ENCODE data around the gene RAB18. TPM values are rescaled to one million over a fixed set of nuclear protein-coding genes. Genes with fewer than 3 reads are reported as not detected.
A peak's percentile ranks its signal among the peaks of the same experiment; 100 is the strongest.

RAB18 gene
- total and polyA plus RNA-seq, 10 of the 15 experiments (the other 5 are each of a cell fraction or from before 2014, with no cell fraction given) = 13.4 to 98.8 (median 42.1) TPM

GRCh38 chr10:27547482-27547881, 43.4 kb downstream of the RAB18 start:
- H3K27me3 ChIP-seq (replicated peaks in 1 of 2; ENCODE audit: control insufficient read depth in 2 of 2, insufficient read depth in 2 of 2, low read length in 1 of 2) = no peaks in the 10 kb centered on the region
- no peak overlapping the region for H3K4me3 ChIP-seq
- no peak for ATAC-seq
- POLR2A ChIA-PET = no interaction called here
- CTCF ChIA-PET = no interaction called here
- no peaks in the 10 kb centered on the region for H3K9me3 ChIP-seq (replicated peaks; ENCODE audit: control insufficient read depth, insufficient read depth, low read length)
- no peak overlapping the region for H3K4me2 ChIP-seq (ENCODE audit: control insufficient read depth, insufficient read depth)
- in situ Hi-C loops (cut with MboI) = no loop called here
- no peak overlapping the region for H3K27ac ChIP-seq (ENCODE audit: control insufficient read depth, insufficient read depth)
- FAIRE-seq = no peak
- 84% methylated on average over 3 of the region's 3 CpGs for WGBS (ENCODE audit: insufficient coverage, insufficient replicate concordance, low lambda C conversion rate, missing lambda C conversion rate)
- BruUV-seq (replicated peaks) = TSS peak; percentile 27
- H3K79me2 ChIP-seq (ENCODE audit: control insufficient read depth, insufficient read depth, low read length) = no peaks in the 10 kb centered on the region
- no peak for DNase-seq (ENCODE audit: low read depth, low spot score)
- SMC1A ChIA-PET (ENCODE audit: uncharacterized antibody, unreplicated experiment) = no interaction called here
- H3K36me3 ChIP-seq (ENCODE audit: control insufficient read depth in 2 of 2, insufficient read depth in 2 of 2, low read length in 1 of 2) = no peaks in the 10 kb centered on the region
- RAD21 ChIA-PET (ENCODE audit: unreplicated experiment) = no interaction called here
- H3K9ac ChIP-seq (ENCODE audit: control insufficient read depth, insufficient read depth, low read length) = no peak overlapping the region
- TF ChIP-seq ZBTB40 (IDR thresholded peaks at IDR 0.05; ENCODE audit: borderline replicate concordance) (no peak), CHD4 (IDR thresholded peaks at IDR 0.05) (no peak), YBX1 (IDR thresholded peaks at IDR 0.05) (no peak), RBBP5 (conservative IDR thresholded peaks at IDR 0.05) (no peak), HCFC1 (IDR thresholded peaks at IDR 0.05; ENCODE audit: low read length) (no peak), ESRRA (IDR thresholded peaks at IDR 0.05; ENCODE audit: low read length) (no peak), SMAD1 (IDR thresholded peaks at IDR 0.05; ENCODE audit: low read depth, partially characterized antibody) (no peak), NR2C1 (IDR thresholded peaks at IDR 0.05) (no peak), BMI1 (IDR thresholded peaks at IDR 0.05; ENCODE audit: borderline replicate concordance) (no peak)
- TF ChIP-seq, protein P1, sequence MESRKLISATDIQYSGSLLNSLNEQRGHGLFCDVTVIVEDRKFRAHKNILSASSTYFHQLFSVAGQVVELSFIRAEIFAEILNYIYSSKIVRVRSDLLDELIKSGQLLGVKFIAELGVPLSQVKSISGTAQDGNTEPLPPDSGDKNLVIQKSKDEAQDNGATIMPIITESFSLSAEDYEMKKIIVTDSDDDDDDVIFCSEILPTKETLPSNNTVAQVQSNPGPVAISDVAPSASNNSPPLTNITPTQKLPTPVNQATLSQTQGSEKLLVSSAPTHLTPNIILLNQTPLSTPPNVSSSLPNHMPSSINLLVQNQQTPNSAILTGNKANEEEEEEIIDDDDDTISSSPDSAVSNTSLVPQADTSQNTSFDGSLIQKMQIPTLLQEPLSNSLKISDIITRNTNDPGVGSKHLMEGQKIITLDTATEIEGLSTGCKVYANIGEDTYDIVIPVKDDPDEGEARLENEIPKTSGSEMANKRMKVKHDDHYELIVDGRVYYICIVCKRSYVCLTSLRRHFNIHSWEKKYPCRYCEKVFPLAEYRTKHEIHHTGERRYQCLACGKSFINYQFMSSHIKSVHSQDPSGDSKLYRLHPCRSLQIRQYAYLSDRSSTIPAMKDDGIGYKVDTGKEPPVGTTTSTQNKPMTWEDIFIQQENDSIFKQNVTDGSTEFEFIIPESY (IDR thresholded peaks at IDR 0.05) = no peak
- intact Hi-C loops (cut with micrococcal nuclease; ENCODE audit: unreplicated experiment) = loop anchor here (5.0 kb wide), 1 partner anchor 100 kb away; no protein-coding TSS in a partner anchor
- H4K20me1 ChIP-seq (ENCODE audit: control insufficient read depth, insufficient read depth) = no peaks in the 10 kb centered on the region
- H2AFZ ChIP-seq (ENCODE audit: control insufficient read depth, low read depth, low read length) = no peak overlapping the region
- H3K4me1 ChIP-seq (ENCODE audit: control insufficient read depth, insufficient read depth, low read length) = no peaks in the 10 kb centered on the region

All from GM12878 (cell line).